Right lobe of liver (tissue), 4 donors: ENCODE results near the gene ZNF341.

ENCODE experiments used
- CTCF ChIP-seq, 4 donors: fragments of 200-600 bp in 3 of 4; fragments of 450-650 bp in 1 of 4; IDR thresholded peaks; one replicate each; pipeline versions ENCODE4 v1.5.1 to v1.8.0; 2016 to 2022; ENCODE audit warnings: antibody characterized with exemption in 4 of 4, mild to moderate bottlenecking in 2 of 4
- POLR2A ChIP-seq: fragments of 450-650 bp; IDR thresholded peaks from one replicate; pipeline ENCODE4 v1.6.1; 2017; ENCODE audit warnings: antibody characterized with exemption, mild to moderate bottlenecking
- donor health status: DM: no; HTN: no; CAD: no.
- donor health status: DM: no; HTN: no; CAD: no.
- donor health status: DM: no; HTN: yes; CAD: no.

GRCh38 chr20:33832103-33832804 lies 100.5 kb downstream of the ZNF341 start:
- TF ChIP-seq POLR2A (no peak), CTCF (IDR thresholded peaks at IDR 0.05) (no peak)
